ENCODE measurements around the gene RASGRF2.

RASGRF2 gene

GRCh38 chr5:80951366-80951765 is 8.8 kb upstream of the RASGRF2 start:
- DNase-seq (ENCODE audit: low read depth) = no peak

GRCh38 chr5:80953587-80953986 is 6.6 kb upstream of the RASGRF2 start:
- no peak for DNase-seq (ENCODE audit: low read depth)

GRCh38 chr5:80955082-80955590 is 5.0 kb upstream of the RASGRF2 start:
- DNase-seq (ENCODE audit: low read depth) = no peak

- DNase-seq (ENCODE audit: low read depth) = no peak
Observed at GRCh38 chr5:80956272-80956671, 3.9 kb upstream of the RASGRF2 start.

- no peak for DNase-seq (ENCODE audit: low read depth)
Observed at GRCh38 chr5:80957031-80957761, 3.0 kb upstream of the RASGRF2 start.

GRCh38 chr5:80958616-80959015 is 1.5 kb upstream of the RASGRF2 start:
- DNase-seq (ENCODE audit: low read depth) = no peak

- DNase-seq (ENCODE audit: low read depth) = no peak
Observed at GRCh38 chr5:80959138-80959537, 1.0 kb upstream of the RASGRF2 start.

- DNase-seq (ENCODE audit: low read depth) = peak; percentile 36
Observed at GRCh38 chr5:80960531-80961375, 590 bp downstream of the RASGRF2 start.

GRCh38 chr5:80961376-80962281 is 1.5 kb downstream of the RASGRF2 start:
- DNase-seq (ENCODE audit: low read depth) = peak; percentile 46

GRCh38 chr5:80962630-80963520 is 2.7 kb downstream of the RASGRF2 start:
- no peak for DNase-seq (ENCODE audit: low read depth)

- DNase-seq (ENCODE audit: low read depth) = no peak
Observed at GRCh38 chr5:80963521-80963895, 3.3 kb downstream of the RASGRF2 start.

GRCh38 chr5:80963966-80964481 is 3.9 kb downstream of the RASGRF2 start:
- no peak for DNase-seq (ENCODE audit: low read depth)

GRCh38 chr5:80964491-80964890 is 4.3 kb downstream of the RASGRF2 start:
- no peak for DNase-seq (ENCODE audit: low read depth)

GRCh38 chr5:80964919-80965318 is 4.8 kb downstream of the RASGRF2 start:
- no peak for DNase-seq (ENCODE audit: low read depth)

- DNase-seq (ENCODE audit: low read depth) = no peak
Observed at GRCh38 chr5:80967500-80968181, 7.5 kb downstream of the RASGRF2 start.

GRCh38 chr5:80973027-80973426 is 12.9 kb downstream of the RASGRF2 start:
- DNase-seq (ENCODE audit: low read depth) = no peak

GRCh38 chr5:80975065-80975464 is 14.9 kb downstream of the RASGRF2 start:
- no peak for DNase-seq (ENCODE audit: low read depth)

GRCh38 chr5:80976985-80977384 is 16.8 kb downstream of the RASGRF2 start:
- DNase-seq (ENCODE audit: low read depth) = no peak

- no peak for DNase-seq (ENCODE audit: low read depth)
Observed at GRCh38 chr5:80977764-80978163, 17.6 kb downstream of the RASGRF2 start.

GRCh38 chr5:80978772-80979317 is 18.7 kb downstream of the RASGRF2 start:
- DNase-seq (ENCODE audit: low read depth) = no peak
